Activated naive CD8-positive, alpha-beta T cell treated with anti-CD3 and anti-CD28 coated beads for 36 hours (primary cell): ENCODE measurements around the gene HLA-A. TPM values are rescaled to one million over a fixed set of nuclear protein-coding genes. Genes with fewer than 3 reads are reported as not detected.

Source experiments
- DNase-seq: peaks from one replicate; pipeline ENCODE4 v3.0.0; 2021
- H3K27ac Mint-ChIP-seq: one replicate; pipeline ENCODE4 v1.8.0; 2022; ENCODE audit warnings: mild to moderate bottlenecking, moderate library complexity, mixed read lengths
- H3K27me3 Mint-ChIP-seq: one replicate; pipeline ENCODE4 v1.8.0; 2022; ENCODE audit warnings: mild to moderate bottlenecking, mixed read lengths
- H3K36me3 Mint-ChIP-seq: one replicate; pipeline ENCODE4 v1.8.0; 2021; ENCODE audit warnings: mild to moderate bottlenecking, mixed read lengths
- H3K4me1 Mint-ChIP-seq: one replicate; pipeline ENCODE4 v1.8.0; 2021; ENCODE audit warnings: mixed read lengths
- H3K4me3 Mint-ChIP-seq: one replicate; pipeline ENCODE4 v1.8.0; 2022; ENCODE audit warnings: mild to moderate bottlenecking, moderate library complexity, mixed read lengths
- H3K9me3 Mint-ChIP-seq: one replicate; pipeline ENCODE4 v1.8.0; 2022; ENCODE audit warnings: mixed read lengths
- total RNA-seq, 2 experiments: library from RNA; stranded (reverse); gene quantifications; one replicate each; pipeline ENCODE4 v1.2.3, GENCODE V29; 2021

HLA-A gene
- total RNA-seq, 2 experiments from 2014 or later: 1,111 to 1,119 TPM

DNA sequence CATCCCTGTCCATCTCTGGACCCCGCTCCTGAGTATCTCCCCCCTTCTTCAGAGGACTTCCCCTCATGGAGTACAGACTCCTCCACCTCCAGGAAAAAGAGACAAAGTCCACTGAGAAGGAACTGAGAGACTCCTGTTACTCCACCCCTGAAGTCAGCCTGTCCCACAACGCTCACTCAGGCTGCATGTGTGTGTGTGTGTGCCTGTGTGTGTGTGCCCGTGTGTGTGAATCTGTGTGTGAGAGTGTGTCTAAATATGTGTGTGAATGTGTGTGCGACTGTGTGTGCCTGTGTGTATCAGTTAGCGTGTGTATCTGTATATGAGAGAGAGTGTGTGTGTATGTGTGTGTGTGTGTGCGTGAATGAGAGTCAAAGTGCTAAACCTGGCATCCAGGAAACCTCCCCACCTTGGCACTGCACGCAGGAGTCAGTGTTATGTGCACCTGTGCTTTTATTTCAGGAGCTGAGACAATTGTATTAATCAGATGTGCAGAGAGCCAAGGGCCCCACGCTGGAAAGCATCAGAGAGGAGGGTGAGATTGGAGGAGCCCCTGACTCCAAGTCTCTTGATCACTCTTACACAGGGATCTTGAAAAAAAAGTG is 39.0 kb downstream of the HLA-A start:
- peaks cover 7% of the 10 kb centered on the region for H3K4me1 Mint-ChIP-seq
- H3K36me3 Mint-ChIP-seq: peaks cover 2% of the 10 kb centered on the region
- H3K27ac Mint-ChIP-seq: no peak overlapping the region
- H3K4me3 Mint-ChIP-seq: no peak overlapping the region
- no peaks in the 10 kb centered on the region for H3K9me3 Mint-ChIP-seq
- H3K27me3 Mint-ChIP-seq: peaks cover 21% of the 10 kb centered on the region
- DNase-seq: no peak

DNA sequence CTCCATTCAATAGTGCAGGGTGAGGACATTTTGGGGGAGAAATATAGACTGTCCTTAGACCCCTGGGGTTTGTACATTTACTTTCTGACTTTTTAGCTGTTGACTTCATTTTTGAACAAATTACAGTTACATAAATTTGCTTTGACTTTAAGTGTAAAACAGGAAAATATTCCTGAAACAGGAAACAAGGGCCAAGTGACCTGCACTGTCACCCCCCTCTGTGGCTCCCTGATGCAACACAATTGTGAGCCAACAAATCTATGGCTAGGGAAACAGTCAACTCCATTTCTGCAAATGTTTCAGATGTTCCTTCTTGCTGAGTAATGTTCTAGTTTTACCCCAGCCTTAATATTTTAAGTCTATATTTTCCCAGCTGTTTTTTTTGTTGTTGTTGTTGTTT is 39.8 kb downstream of the HLA-A start:
- no peak for DNase-seq
- Mint-ChIP-seq H3K4me1 (peaks cover 2% of the 10 kb centered on the region), H3K27ac (no peak overlapping the region), H3K27me3 (peaks cover 14% of the 10 kb centered on the region), H3K9me3 (no peaks in the 10 kb centered on the region), H3K4me3 (no peak overlapping the region), H3K36me3 (peaks cover 2% of the 10 kb centered on the region)

DNA sequence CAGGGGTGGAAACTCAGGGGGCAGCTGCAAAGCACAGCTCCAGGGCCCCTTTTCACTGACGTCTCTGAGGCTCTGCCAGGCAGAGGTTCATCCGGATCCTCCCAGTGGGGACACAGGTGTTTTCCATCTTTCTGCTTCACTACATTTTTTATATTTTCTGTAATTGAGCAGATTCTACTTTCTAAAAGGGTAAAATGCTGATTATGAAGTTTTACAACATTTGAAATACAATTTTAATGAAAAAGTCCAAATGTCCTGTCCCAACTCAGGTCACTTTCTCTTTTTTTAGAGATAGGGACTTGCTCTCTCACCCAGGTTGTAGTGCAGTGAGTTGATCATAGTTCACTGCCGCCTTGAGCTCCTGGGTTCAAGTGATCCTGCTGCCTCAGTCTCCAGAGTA is 41.9 kb downstream of the HLA-A start:
- DNase-seq: no peak
- Mint-ChIP-seq H3K27me3 (no peaks in the 10 kb centered on the region), H3K4me3 (no peak overlapping the region), H3K4me1 (no peaks in the 10 kb centered on the region), H3K9me3 (no peaks in the 10 kb centered on the region), H3K36me3 (no peaks in the 10 kb centered on the region), H3K27ac (no peak overlapping the region)

DNA sequence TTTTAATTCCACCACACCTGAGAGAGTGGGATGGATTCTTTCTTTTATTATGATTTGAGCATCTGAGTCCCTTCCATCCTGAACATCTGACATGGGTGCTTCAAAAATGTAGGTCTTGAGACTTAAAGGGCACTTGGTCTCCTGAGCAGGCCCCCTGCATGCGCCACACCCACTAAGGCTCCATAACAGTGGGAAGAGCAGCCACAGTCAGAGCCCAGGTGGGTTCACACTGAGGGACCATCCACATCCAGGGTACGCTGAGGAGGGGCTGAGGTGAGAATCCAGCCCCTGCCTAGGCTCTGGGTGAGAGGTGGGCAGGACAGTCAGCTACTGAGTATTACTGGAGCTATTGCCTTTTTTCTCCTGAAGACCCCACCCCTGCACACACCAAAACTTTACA is 42.7 kb downstream of the HLA-A start:
- no peaks in the 10 kb centered on the region for H3K27me3 Mint-ChIP-seq
- H3K9me3 Mint-ChIP-seq: no peaks in the 10 kb centered on the region
- H3K4me3 Mint-ChIP-seq: no peak overlapping the region
- no peak for DNase-seq
- H3K4me1 Mint-ChIP-seq: no peaks in the 10 kb centered on the region
- no peak overlapping the region for H3K27ac Mint-ChIP-seq
- H3K36me3 Mint-ChIP-seq: no peaks in the 10 kb centered on the region

DNA sequence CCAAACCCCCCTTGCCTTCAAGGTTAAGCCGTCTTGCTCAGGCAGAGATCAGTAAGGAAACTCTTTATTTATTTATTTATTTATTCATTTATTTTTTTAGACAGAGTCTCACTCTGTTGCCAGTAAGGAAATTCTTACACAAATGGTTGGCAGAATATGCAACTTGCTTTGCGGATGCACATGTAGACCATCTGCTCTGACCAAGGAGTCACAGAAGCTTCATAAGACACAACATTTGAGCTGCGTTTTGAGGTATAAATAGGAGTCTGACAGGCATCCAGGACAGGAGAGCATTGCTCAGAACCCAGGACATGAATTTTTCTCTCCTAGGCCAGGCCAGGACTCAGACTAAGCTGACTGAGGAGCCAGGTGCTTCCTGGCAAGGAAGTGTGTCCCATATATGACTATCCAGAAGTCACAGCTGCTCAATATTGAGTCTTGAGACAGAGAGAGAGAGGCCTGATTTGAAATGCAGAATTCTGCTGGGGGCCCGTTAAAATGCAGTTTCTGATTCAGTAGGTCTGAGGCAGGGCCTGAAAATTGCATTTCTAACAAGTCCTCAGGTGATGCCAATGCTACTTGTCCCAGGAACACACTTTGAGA is 43.9 kb downstream of the HLA-A start:
- no peaks in the 10 kb centered on the region for H3K4me1 Mint-ChIP-seq
- no peaks in the 10 kb centered on the region for H3K9me3 Mint-ChIP-seq
- peaks cover 4% of the 10 kb centered on the region for H3K27me3 Mint-ChIP-seq
- H3K4me3 Mint-ChIP-seq: no peak overlapping the region
- no peak overlapping the region for H3K27ac Mint-ChIP-seq
- DNase-seq: no peak
- peaks cover 2% of the 10 kb centered on the region for H3K36me3 Mint-ChIP-seq

DNA sequence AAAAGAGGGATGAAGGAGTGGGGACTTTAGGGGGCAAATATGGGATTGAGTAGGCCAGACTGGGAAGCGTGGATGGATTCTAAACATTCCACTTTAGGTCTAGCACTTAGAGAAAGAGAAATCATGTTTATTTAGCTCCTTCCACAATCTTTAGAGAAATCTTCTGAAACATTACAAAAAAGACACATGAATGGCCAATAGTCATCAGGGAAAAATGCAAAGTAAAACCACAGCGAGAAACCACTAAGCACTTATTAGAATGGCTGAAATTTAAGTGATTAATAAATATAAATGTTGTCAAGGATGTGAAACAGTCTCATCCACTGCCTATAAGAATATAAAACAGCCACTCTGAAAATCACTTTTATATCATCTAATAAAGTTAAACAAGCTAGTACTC is 46.9 kb downstream of the HLA-A start:
- Mint-ChIP-seq H3K27me3 (peaks cover 4% of the 10 kb centered on the region), H3K36me3 (peaks cover 2% of the 10 kb centered on the region), H3K4me3 (no peak overlapping the region), H3K27ac (no peak overlapping the region), H3K9me3 (no peaks in the 10 kb centered on the region), H3K4me1 (no peaks in the 10 kb centered on the region)
- DNase-seq: no peak

DNA sequence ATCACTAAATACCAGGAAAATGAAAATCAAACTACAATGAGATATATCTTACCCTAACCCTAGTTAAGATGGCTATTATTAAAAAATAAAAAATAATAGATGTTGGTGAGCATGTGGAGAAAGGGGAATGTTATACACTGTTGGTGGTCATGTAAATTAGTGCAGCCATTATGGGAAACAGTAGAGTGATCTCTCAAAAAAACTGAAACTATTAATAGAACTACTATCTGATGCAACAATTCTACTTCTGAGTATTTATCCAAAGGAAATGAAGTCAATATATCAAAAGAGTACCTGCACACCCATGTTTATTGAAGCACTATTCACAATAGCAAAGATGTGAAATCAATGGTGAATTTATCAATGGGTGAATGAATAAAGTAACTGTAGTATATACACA is 48.6 kb downstream of the HLA-A start:
- H3K9me3 Mint-ChIP-seq: no peaks in the 10 kb centered on the region
- peaks cover 2% of the 10 kb centered on the region for H3K36me3 Mint-ChIP-seq
- peaks cover 4% of the 10 kb centered on the region for H3K27me3 Mint-ChIP-seq
- no peak overlapping the region for H3K27ac Mint-ChIP-seq
- H3K4me1 Mint-ChIP-seq: no peaks in the 10 kb centered on the region
- no peak for DNase-seq
- no peak overlapping the region for H3K4me3 Mint-ChIP-seq

DNA sequence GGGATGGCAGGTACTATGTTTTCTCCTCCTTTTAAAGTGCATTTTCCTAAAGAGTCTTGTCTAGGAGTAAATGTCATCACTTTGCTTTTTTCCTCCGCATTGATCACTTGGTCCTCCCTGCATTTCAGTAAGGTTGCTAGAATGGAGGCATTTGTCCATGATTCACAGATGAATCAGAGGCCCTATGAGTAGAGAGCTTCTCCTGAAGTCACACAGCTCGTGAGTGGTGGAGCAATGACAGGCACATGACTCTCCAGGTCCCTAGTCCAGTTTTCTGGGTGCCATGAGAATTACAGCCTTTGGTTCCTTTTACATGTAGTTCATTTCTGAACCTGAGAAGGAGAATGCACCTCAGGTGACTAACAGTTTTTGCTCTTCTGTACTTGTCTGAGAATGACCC is 50.5 kb downstream of the HLA-A start:
- peaks cover 4% of the 10 kb centered on the region for H3K27me3 Mint-ChIP-seq
- no peak overlapping the region for H3K27ac Mint-ChIP-seq
- H3K9me3 Mint-ChIP-seq: no peaks in the 10 kb centered on the region
- H3K4me1 Mint-ChIP-seq: no peaks in the 10 kb centered on the region
- H3K4me3 Mint-ChIP-seq: no peak overlapping the region
- peaks cover 2% of the 10 kb centered on the region for H3K36me3 Mint-ChIP-seq
- DNase-seq: no peak

DNA sequence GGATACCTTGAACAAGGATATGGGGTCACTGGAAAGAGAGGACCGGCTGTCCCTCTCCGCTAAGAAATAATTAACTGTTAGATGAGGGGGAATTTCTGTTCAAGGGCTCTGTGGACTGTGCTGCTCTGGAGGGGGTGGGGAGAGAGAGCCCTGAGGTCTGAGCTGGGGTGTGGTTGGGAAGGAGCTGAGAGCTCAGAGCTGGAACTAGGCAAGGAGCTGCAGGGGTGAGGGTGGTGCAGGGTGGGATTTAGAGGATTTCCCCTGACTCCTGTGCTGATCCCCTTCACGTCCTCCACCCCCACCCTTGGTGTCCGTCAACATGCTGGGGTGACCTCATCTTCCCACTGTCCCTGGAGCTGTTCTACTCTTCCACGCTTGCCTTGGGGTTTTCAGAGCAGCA is 52.5 kb downstream of the HLA-A start:
- Mint-ChIP-seq H3K27ac (no peak overlapping the region), H3K4me3 (no peak overlapping the region), H3K9me3 (no peaks in the 10 kb centered on the region), H3K4me1 (no peaks in the 10 kb centered on the region), H3K27me3 (peaks cover 4% of the 10 kb centered on the region), H3K36me3 (peaks cover 2% of the 10 kb centered on the region)
- DNase-seq: no peak

DNA sequence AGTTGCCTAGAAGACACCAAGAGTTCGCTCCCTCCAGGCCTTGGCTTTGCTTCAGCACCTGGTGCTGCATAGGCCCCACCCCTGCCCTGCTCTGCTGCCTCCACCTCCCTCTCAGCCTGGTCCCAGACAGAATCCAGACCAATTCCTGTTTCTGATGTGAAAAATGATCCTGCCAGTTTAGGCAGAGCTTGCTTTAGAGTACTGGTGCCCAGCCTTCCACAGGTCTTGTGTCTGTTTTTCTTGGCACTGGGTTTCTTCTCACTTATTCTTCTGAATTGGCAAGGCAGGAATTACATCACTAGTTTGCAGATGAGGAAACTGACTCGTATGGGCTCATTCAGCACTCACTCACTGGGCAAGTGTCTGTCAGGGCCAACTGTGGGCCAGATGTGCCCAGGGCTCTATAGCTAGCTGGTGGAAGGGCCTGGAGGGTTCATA is 53.0 kb downstream of the HLA-A start:
- peaks cover 4% of the 10 kb centered on the region for H3K4me1 Mint-ChIP-seq
- H3K27ac Mint-ChIP-seq: no peak overlapping the region
- H3K27me3 Mint-ChIP-seq: peaks cover 2% of the 10 kb centered on the region
- no peaks in the 10 kb centered on the region for H3K9me3 Mint-ChIP-seq
- no peak for DNase-seq
- H3K4me3 Mint-ChIP-seq: no peak overlapping the region
- H3K36me3 Mint-ChIP-seq: peaks cover 2% of the 10 kb centered on the region

Other genes starting within 250 kb of the HLA-A start
- gene HLA-F, start 219.1 kb upstream of the HLA-A start, total RNA-seq: 100 to 1,000 TPM; 178 to 181 TPM
- gene HLA-G, start 114.7 kb upstream of the HLA-A start, total RNA-seq: 1 to 10 TPM in 1 of 2 experiments, under 1 TPM in 1; 0.93 to 1.4 TPM
- gene POLR1H, start 118.7 kb downstream of the HLA-A start, total RNA-seq: 10 to 100 TPM; 45.3 to 50.6 TPM
- gene PPP1R11, start 124.7 kb downstream of the HLA-A start, total RNA-seq: 10 to 100 TPM; 37.4 to 39.8 TPM
- gene RNF39, start 133.2 kb downstream of the HLA-A start, total RNA-seq: not detected
- not detected for gene TRIM31, start 170.6 kb downstream of the HLA-A start, total RNA-seq
- gene TRIM40, start 193.6 kb downstream of the HLA-A start, total RNA-seq: not detected
- not detected for gene TRIM10, start 218.7 kb downstream of the HLA-A start, total RNA-seq
- under 1 TPM in 1 of 2 experiments, not detected in 1; 0.29 TPM for gene TRIM15, start 221.0 kb downstream of the HLA-A start, total RNA-seq